NCI-H128 (cell line): ENCODE measurements around the gene THOP1.
"Not testable (repeated sequence)": the region's sequence is repeated elsewhere in the genome, so short reads cannot be mapped to it uniquely, and the experiment has no call there.

Experiments
- DNase-seq: peaks from one replicate; lab custom pipeline; 2025; ENCODE audit not compliant: unreplicated experiment; lab: John Stamatoyannopoulos, UW

Gene THOP1

DNA sequence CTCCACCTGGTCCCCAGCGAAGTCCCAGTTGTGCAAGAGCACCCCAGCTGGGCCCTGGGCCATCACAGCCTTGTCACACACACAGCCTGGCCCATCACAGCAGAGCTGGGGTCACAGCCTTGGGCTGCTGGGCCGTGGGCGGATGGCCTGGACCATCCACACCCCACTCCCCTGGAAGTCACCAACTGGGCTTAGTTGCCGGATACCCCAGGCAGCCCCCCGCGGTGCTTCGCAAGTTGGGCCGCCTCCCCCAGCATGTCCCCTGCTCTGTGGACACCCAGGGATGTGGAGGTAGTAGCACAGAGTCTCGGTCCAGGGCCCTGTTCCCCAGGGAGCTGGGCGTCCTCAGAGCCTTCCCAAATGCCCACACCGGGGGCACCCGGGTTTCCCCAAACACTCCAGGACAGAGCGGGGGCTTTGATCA is 29.9 kb downstream of the THOP1 start:
- DNase-seq: no peak

DNA sequence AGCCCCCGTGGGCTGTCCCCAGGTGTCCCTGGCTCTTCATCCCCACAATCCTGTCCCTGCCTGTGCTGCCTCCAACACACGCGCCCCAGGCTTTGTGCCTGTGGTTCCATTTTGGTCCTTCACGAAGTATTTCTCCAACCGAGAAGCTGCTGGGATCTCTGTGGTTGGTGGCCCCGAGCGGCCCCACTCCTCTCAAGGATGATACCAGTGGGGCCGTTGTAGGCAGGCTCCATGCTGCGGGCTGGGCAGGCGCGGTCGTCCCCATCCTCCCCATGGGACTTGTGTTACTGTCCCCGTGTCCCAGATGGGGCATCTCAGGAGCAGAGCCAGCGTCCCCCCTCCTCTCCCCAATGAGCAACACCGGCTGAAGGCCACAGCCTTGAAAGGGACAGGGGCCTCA is 30.6 kb downstream of the THOP1 start:
- DNase-seq: no peak

GRCh38 chr19:2816641-2817040 is 31.3 kb downstream of the THOP1 start:
- no peak for DNase-seq

GRCh38 chr19:2817237-2817829 is 32.0 kb downstream of the THOP1 start:
- DNase-seq: not testable (repeated sequence)

GRCh38 chr19:2819540-2820111 is 34.3 kb downstream of the THOP1 start, which contains the start of gene ZNF554:
TSS of gene ZNF554 (plus strand) at chr19:2819868. CDS start at chr19:2820072, 204 bp downstream.
- peak; percentile 92 for DNase-seq

DNA sequence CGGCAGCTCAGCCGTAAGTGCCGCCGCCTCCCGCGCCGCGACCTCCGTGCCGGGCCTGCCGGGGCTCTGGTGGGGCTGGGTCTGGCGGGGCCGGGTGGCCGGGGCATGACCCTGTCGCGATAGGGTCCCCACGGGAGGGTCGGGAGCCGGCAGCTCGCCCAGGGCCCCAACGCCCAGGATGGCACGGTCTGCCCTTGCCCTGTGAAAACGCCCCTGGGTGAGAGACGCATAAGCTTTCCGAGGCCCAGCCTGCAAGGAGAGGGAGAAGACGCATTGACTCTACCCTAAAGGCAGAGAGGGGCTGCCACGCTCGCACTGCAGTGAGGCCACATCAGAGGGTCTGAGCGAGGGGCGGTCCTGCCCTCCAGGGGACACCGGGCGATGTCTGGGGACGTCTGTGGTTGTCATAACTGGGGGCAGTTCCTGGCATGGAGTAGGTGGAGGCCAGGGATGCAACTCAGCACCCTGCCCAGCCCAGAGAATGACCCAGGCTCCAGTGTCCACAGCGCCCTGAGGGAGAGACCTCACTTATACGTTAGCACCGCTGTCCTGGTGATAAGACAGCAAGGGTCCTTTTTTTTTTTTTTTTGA is 34.9 kb downstream of the THOP1 start:
- DNase-seq: no peak

- no peak for DNase-seq
Observed at GRCh38 chr19:2822846-2823245, 37.5 kb downstream of the THOP1 start.

- no peak for DNase-seq
Observed at GRCh38 chr19:2823646-2824045, 38.3 kb downstream of the THOP1 start.

DNA sequence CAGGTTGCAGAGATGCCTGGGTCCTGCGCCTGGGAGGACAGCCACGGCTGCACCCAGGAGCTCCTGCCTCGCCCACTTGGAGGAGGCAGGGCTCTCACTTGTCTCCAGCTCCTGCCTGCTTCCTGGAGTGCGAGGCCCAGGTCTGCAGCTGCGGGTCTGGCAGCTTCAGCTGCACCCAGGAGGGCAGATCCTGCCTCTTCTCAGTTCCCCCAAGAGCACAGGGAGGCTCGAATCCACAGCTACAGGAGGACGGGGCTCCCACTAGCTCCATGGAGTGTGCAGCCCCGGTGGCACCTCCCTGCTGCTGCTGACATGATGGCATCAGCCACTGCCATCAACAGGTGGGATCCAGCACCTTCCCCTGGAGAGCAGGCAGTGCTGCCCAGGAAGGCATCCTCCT is 38.8 kb downstream of the THOP1 start:
- no peak for DNase-seq

DNA sequence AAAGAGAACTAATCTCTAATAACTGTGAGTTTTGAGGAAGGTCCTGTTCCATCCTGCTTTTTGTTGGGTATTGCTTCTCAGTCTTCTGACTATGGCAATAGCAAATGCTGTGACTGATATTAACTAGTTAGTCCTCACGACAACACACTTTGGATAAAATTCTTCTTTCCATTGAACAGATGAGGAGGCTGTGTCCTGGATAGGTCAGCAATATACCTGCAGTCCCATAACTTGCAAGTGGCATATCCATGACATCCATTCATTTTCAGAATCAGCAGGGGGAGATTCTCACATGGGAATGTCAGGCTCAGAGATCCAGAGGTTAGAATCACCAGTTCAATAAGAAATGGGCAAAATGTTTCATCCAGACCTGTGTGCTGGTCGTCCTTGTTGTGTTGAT is 41.7 kb downstream of the THOP1 start:
- no peak for DNase-seq

DNA sequence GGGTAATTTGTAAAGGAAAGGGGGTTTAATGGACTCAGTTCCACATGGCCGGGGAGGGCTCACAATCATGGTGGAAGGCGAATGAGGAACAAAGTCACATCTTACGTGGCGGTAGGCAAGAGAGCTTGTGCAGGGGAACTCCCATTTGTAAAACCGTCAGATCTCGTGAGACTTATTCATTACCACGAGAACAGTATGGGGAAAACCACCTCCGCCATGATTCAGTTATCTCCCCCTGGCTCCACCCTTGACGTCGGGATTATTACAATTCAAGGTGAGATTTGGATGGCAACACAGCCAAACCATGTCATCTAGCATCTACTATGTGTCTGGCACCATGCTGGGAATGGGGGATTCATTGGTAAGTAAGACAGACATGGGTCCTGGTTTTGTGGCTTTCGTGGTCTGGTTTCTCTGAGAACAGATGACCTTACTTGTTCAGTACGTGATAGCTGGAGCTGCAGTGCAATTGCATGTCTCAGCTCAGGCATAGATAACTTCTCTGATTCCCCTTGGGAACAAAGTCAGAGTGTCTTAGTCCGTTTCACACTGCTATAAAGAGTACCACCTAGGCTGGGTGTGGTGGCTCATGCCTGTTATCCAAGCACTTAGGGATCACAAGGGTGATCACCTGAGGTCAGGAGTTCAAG is 42.7 kb downstream of the THOP1 start:
- no peak for DNase-seq

DNA sequence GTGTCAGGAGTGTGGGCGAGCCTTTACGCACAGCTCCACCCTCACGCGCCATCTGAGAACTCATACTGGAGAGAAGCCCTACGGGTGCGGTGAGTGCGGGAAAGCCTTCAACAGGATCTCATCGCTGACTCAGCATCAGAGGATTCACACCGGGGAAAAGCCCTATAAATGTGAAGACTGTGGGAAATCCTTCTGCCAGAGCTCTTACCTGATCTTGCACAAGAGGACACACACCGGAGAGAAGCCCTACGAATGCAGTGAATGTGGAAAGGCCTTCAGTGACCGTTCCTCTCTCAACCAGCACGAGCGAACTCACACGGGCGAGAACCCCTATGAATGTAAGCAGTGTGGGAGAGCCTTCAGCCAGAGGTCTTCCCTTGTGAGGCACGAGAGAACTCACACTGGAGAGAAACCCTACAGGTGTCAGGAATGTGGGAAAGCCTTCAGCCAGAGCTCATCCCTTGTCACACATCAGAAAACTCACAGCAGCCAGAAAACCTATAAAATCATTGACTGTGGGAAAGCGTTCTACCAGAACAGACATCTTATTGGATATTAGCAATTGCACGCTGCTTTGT is 49.1 kb downstream of the THOP1 start:
- no peak for DNase-seq

DNA sequence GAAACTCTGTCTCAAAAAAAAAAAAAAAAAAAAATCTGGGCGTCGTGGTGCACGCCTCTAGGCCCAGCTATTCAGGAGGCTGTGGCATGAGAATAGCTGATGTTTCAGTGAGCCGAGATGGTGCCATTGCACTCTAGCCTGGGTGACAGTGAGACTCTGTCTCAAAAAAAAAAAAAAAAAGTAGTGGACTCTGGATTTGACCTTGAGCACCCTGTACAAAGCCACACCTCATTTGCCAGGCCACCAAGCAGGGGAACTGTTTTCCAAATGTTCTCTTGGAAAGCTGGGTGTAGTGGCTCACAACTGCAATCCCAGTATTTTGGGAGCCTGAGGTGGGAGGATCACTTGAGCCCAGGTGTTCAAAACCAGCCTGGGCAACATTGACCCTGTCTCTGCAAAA is 52.1 kb downstream of the THOP1 start:
- DNase-seq: no peak

GRCh38 chr19:2840794-2841791 is 55.8 kb downstream of the THOP1 start, which contains the start of gene ZNF555:
TSS of gene ZNF555 (plus strand) at chr19:2841475. CDS start at chr19:2841573, 98 bp downstream.
- peak; percentile 91 for DNase-seq

GRCh38 chr19:2841855-2842574 is 56.7 kb downstream of the THOP1 start:
- DNase-seq: no peak

DNA sequence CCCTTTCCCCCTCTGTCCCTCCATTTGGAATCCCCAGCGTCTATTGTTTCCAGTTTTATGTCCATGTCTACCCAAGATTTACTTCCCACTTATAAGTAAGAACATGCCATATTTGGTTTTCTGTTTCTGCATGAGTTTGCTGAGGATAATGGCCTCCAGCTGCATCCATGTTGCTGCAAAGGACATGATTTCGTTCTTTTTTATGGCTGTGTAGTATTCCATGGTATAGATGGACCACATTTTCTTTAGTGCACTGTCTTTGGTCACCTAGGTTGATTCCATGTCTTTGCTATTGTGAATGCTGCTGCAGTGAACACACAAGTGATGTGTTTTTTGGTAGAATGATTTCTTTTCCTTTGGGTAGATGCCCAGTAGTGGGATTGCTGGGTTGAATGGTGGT is 59.8 kb downstream of the THOP1 start:
- no peak for DNase-seq

DNA sequence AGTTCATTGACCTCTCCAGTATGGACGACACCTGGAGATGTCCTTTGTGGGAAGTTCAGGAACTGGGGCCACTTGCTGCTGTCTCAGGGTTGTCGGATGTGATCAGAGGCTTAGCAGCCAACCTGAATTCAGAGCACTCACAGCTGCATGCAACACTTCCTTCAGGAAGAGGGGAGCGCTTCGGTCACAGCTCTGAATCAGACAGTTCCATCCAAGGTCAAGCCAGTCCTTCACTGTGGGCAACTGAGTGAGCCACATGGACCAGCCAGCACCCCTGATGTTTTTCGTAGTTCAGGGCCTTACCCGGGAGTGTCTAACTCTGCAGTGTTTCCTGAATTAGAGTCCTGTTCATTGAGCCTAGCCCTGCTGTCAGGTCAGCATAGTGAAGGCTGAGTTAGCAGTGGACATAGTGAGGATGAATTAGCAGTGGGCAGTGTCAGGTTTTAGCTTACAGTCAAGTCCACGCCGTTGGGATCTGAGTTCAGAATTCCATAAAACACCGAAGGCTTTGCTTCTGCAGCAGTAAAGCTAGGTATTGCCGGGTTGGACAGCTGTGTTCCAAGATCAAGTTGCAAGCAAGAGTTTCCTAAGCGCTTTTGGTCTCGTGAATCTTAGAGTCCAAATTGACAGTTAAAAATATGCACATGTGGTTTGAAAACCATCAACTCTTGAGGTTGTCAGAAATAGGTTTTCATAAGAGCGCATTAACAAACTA is 61.0 kb downstream of the THOP1 start:
- DNase-seq: no peak

DNA sequence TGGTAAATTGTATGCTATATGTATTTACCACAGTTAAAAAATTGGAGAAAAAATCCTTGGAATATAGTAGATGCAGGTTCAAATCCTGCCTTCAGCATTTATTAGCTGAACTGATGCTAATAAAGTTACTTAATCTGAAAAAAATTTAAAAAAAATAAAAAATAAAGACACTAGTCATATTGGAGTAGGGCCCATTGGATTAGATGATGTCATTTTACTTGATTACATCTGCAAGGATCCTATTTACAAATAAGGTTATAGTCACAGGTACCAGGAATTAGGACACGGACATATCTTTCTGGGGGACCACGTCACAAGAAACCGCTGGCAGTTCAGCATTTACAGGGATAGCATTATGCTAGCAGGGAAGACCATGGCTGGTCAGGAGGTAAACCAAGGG is 62.2 kb downstream of the THOP1 start:
- no peak for DNase-seq

DNA sequence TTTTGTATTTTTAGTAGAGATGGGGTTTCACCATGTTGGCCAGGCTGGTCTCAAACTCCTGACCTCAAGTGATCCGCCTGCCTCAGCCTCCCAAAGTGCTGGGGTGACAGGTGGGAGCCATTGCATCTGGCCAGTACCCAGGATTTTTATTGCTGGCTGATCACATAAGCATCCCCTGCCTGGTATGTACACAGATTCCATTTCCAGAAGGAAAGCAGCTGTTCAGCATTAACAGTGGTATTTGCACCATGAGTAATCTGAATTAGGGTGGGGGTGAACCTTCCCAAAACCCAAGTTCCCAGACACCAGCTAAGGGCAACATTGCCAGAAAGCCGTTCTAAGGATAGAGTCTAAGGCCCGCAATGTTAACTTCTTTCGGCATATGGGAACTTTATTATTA is 63.3 kb downstream of the THOP1 start:
- DNase-seq: no peak
